OCI-LY3 (cell line): ENCODE results near the gene PRDM2.

Source experiments
- CTCF ChIP-seq: fragments of 200-600, 300-600 bp; sonication (generic); IDR thresholded peaks from 2 replicates; pipeline ENCODE4 v1.5.1; 2014; ENCODE audit warnings: antibody characterized with exemption, low read length, low read depth
- EZH2phosphoT487 ChIP-seq: fragments of 200-600 bp; shearing (Covaris generic); IDR thresholded peaks from 2 replicates; pipeline ENCODE4 v1.6.1; 2018; ENCODE audit warnings: antibody characterized with exemption, mixed run types, low read depth

- TF ChIP-seq CTCF (no peak), EZH2phosphoT487 (no peak)
These were observed 52.0 kb downstream of the PRDM2 start for GRCh38 chr1:13751985-13752384.
